NCI-H82 treated with DMSO at 0.1 percent for 48 hours (cell line): ENCODE data around the gene KRTAP12-4.
"Not testable (repeated sequence)": the region's sequence is repeated elsewhere in the genome, so short reads cannot be mapped to it uniquely, and the experiment has no call there.

Experiments used
- DNase-seq: peaks from one replicate; lab custom pipeline; 2025; ENCODE audit not compliant: unreplicated experiment; lab: John Stamatoyannopoulos, UW

The KRTAP12-4 gene

GRCh38 chr21:44613386-44614155, 40.9 kb downstream of the KRTAP12-4 start:
- no peak for DNase-seq

GRCh38 chr21:44612669-44613229, 41.7 kb downstream of the KRTAP12-4 start:
- no peak for DNase-seq

- no peak for DNase-seq
Measured at GRCh38 chr21:44612029-44612486, 42.4 kb downstream of the KRTAP12-4 start, which contains the start of gene KRTAP10-8. KRTAP10-8 (plus strand) TSS chr21:44612079; CDS start chr21:44612101, 22 bp downstream.

GRCh38 chr21:44611551-44611950, 42.9 kb downstream of the KRTAP12-4 start:
- no peak for DNase-seq

GRCh38 chr21:44610157-44610843, 44.2 kb downstream of the KRTAP12-4 start:
- not testable (repeated sequence) for DNase-seq

- DNase-seq: no peak
Measured at GRCh38 chr21:44609193-44609592, 45.3 kb downstream of the KRTAP12-4 start.

- DNase-seq: no peak
Measured at GRCh38 chr21:44606495-44606894, 48.0 kb downstream of the KRTAP12-4 start.
